Panc1 (cell line): ENCODE results near the gene HOXD13. TPM values are rescaled to one million over a fixed set of nuclear protein-coding genes. Genes with fewer than 3 reads are reported as not detected.

Experiments used
- ATAC-seq: fragments of 200-7000 bp; cut with Tn5 transposase; 2 replicates; pipeline ENCODE4 v1.9.1; 2020; ENCODE audit warnings: mild to moderate bottlenecking, moderate library complexity
- BruUV-seq: library from RNA; stranded (reverse); fragments of 400-500 nt; replicated peaks from 2 replicates; lab custom pipeline; 2021; lab: Mats Ljungman, UMichigan
- CTCF ChIA-PET: fragments of 300-600 bp; sonication (Branson Sonifier 250); formaldehyde crosslinking; loops from one replicate; lab custom pipeline; 2022; ENCODE audit warnings: antibody characterized with exemption; lab: Charles Lee
- POLR2A ChIA-PET: fragments of 300-600 bp; sonication (Branson Sonifier 250); formaldehyde crosslinking; loops from one replicate; lab custom pipeline; 2022; ENCODE audit warnings: antibody characterized with exemption; lab: Charles Lee
- DNase-seq: peaks from one replicate; pipeline ENCODE4 v3.0.0-alpha.2; 2010; ENCODE audit warnings: low read depth, low spot score
- H3K27ac ChIP-seq: 2 replicates; pipeline ENCODE4 v1.5.1; 2011; ENCODE audit warnings: mild to moderate bottlenecking, low read length, inconsistent platforms
- H3K27me3 ChIP-seq: fragments of 200-500 bp; sonication (Bioruptor generic); 2 replicates; pipeline ENCODE4 v1.6.0; 2014; ENCODE audit warnings: low read length, inconsistent platforms; ENCODE audit not compliant: control insufficient read depth, insufficient read depth
- H3K36me3 ChIP-seq: fragments of 200-500 bp; sonication (Bioruptor generic); 2 replicates; pipeline ENCODE4 v1.5.1; 2014; ENCODE audit warnings: inconsistent platforms, mild to moderate bottlenecking, low read length, moderate library complexity; ENCODE audit not compliant: control insufficient read depth, insufficient read depth
- H3K4me1 ChIP-seq: 2 replicates; pipeline ENCODE4 v1.5.1; 2011; ENCODE audit warnings: inconsistent platforms, mild to moderate bottlenecking, low read length, moderate library complexity; ENCODE audit not compliant: control insufficient read depth, insufficient read depth
- H3K4me3 ChIP-seq, 2 experiments: 2 replicates each; pipeline ENCODE4 v1.5.1; 2011 to 2012; ENCODE audit warnings: low read depth in 2 of 2, low read length in 2 of 2, mild to moderate bottlenecking in 2 of 2, inconsistent platforms in 1 of 2, moderate library complexity in 1 of 2
- H3K9me3 ChIP-seq: fragments of 200-500 bp; sonication (Bioruptor generic); 2 replicates; pipeline ENCODE4 v1.5.1; 2014; ENCODE audit warnings: low read depth, mild to moderate bottlenecking, inconsistent platforms, low read length, moderate library complexity; ENCODE audit not compliant: control insufficient read depth, insufficient read depth
- CTCF ChIP-seq: fragments of 450-650 bp; IDR thresholded peaks from 2 replicates; pipeline ENCODE4 v1.5.1; 2017; ENCODE audit warnings: mild to moderate bottlenecking
- POLR2AphosphoS5 ChIP-seq: IDR thresholded peaks from 2 replicates; pipeline ENCODE4 v1.6.1; 2012; ENCODE audit warnings: mild to moderate bottlenecking, low read depth, low read length, moderate library complexity
- REST ChIP-seq, 2 experiments: IDR thresholded peaks; 2 replicates each; pipeline ENCODE4 v1.6.1; 2011 to 2012; ENCODE audit warnings: low read depth in 2 of 2, control low read depth in 1 of 2, low read length in 1 of 2, mild to moderate bottlenecking in 1 of 2, moderate library complexity in 1 of 2; ENCODE audit not compliant: insufficient read depth in 1 of 2
- SIN3A ChIP-seq: IDR thresholded peaks from 2 replicates; pipeline ENCODE4 v1.6.1; 2012; ENCODE audit warnings: low read depth, mild to moderate bottlenecking, low read length, moderate library complexity, borderline replicate concordance; ENCODE audit not compliant: insufficient read depth
- TCF7L2 ChIP-seq: IDR thresholded peaks from 2 replicates; pipeline ENCODE4 v1.6.1; 2011; ENCODE audit warnings: mild to moderate bottlenecking, low read depth, low read length, inconsistent platforms
- in situ Hi-C: cut with HindIII; loops from 2 replicates; pipeline ENCODE4 v1.10.0; 2016; ENCODE audit warnings: low sequenced_read_pairs, low pct_unique_long_range_greater_than_20kb
- intact Hi-C: fragments of 100-400 bp; cut with micrococcal nuclease; formaldehyde crosslinking; loops from one replicate; pipeline ENCODE4 v1.10.0; 2022; ENCODE audit not compliant: unreplicated experiment
- total RNA-seq: library from RNA; stranded (reverse); gene quantifications from one replicate; pipeline ENCODE4 v1.2.1, GENCODE V29; 2021; ENCODE audit not compliant: unreplicated experiment

Gene HOXD13
- total RNA-seq, 1 experiment from 2014 or later: not detected

GRCh38 chr2:176122683-176123410 lies 30.3 kb downstream of the HOXD13 start, which contains the start of gene HOXD9:
TSS of gene HOXD9 (plus strand) at chr2:176122719. CDS start at chr2:176122769, 50 bp downstream.
- Histone ChIP-seq H3K4me3 (peak within 1 kb of the TSS in 1 of 2 experiments; percentile 33; a peak in 1 of 4 replicates), H3K27me3 (no peaks in the 10 kb centered on the region), H3K36me3 (no peaks in the 10 kb centered on the region), H3K27ac (no peak within 1 kb of the TSS), H3K4me1 (peaks cover 7% of the 10 kb centered on the region), H3K9me3 (no peaks in the 10 kb centered on the region)
- in situ Hi-C loops (no loop called here), intact Hi-C loops (loop anchor here (10.0 kb wide), 1 partner anchor 692 kb away; no protein-coding TSS in a partner anchor)
- ATAC-seq (no peak), DNase-seq (no peak)
- CTCF ChIA-PET: no interaction called here
- POLR2A ChIA-PET: no interaction called here
- TF ChIP-seq SIN3A: no peak
- TF ChIP-seq POLR2AphosphoS5: no peak
- no peak for TF ChIP-seq REST (IDR thresholded peaks at IDR 0.05; ENCODE audit: insufficient read depth in 1 of 2, low read depth in 2 of 2, low read length in 1 of 2)
- TF ChIP-seq CTCF: no peak
- no TSS peak for BruUV-seq

- ATAC-seq (no peak), DNase-seq (no peak)
- Histone ChIP-seq H3K36me3 (no peaks in the 10 kb centered on the region), H3K4me1 (peaks cover 7% of the 10 kb centered on the region), H3K27ac (no peak overlapping the region), H3K9me3 (no peaks in the 10 kb centered on the region), H3K27me3 (no peaks in the 10 kb centered on the region), H3K4me3 (peak overlapping the region in 1 of 2 experiments; percentile 33; a peak in 1 of 4 replicates)
- ChIA-PET POLR2A (no interaction called here), CTCF (no interaction called here)
- no TSS peak for BruUV-seq
- TF ChIP-seq TCF7L2: no peak
- no peak for TF ChIP-seq CTCF
- no peak for TF ChIP-seq REST (IDR thresholded peaks at IDR 0.05; ENCODE audit: insufficient read depth in 1 of 2, low read depth in 2 of 2, low read length in 1 of 2)
- no peak for TF ChIP-seq POLR2AphosphoS5
- TF ChIP-seq SIN3A: no peak
- in situ Hi-C loops (no loop called here), intact Hi-C loops (loop anchor here (10.0 kb wide), 1 partner anchor 691 kb away; no protein-coding TSS in a partner anchor)
These were observed 31.0 kb downstream of the HOXD13 start for GRCh38 chr2:176123411-176124109.
